Measurements from ENCODE around the gene OR2V2.
"Not testable (repeated sequence)": the region's sequence is repeated elsewhere in the genome, so short reads cannot be mapped to it uniquely, and the experiment has no call there.

Gene OR2V2

DNA sequence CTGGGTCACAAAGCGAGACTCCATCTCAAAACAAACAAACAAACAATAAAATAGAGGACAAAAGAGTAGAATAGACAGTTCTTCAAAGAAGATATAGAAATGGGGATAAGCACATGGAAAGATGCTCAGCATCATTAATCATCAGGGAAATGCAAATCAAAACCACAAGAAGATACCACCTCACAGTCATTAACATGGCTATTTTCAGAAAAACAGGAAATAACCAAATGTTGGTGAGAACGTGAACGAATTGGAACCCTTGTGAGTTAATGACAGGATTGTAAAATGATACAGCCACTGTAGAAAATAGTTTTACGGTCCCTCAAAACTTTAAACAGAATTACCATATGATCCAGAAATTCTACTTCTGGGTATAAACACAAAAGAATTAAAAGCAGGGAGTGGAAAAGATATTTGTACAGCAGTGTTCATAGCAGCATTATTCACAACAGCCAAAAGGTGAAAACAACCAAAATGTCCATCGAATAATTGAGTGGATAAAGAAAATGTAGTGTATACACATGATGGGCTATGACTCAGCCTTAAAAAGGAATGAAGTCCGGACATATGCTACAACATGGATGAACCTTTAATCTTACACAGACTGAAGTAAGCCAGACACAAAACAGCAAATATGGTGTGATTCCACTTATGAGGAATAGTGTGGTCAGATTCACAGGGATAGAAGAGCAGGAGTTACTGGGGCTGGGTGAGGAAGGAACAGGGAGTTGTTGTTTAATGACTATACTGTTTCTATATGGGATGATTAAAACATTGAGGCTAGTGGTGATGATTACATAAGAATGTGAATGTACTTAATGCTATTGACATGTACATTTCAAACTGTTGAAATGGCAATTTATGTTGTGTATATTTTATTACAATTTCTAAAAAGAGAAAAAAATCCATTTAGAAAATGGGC is 19.7 kb downstream of the OR2V2 start:
- Histone ChIP-seq H3K27me3 (ENCODE audit: control insufficient read depth, insufficient read depth, low read length) (peaks cover 32% of the 10 kb centered on the region), H3K9ac (ENCODE audit: low read depth, low read length) (no peak overlapping the region), H3K4me1 (ENCODE audit: control insufficient read depth, insufficient read depth, low read length) (peaks cover 3% of the 10 kb centered on the region), H3K4me2 (ENCODE audit: low read length) (no peak overlapping the region), H3K4me3 (ENCODE audit: low read length) (no peak overlapping the region), H3K36me3 (ENCODE audit: insufficient read depth, low read length) (no peaks in the 10 kb centered on the region), H3K9me3 (replicated peaks; ENCODE audit: low read length) (no peaks in the 10 kb centered on the region)

DNA sequence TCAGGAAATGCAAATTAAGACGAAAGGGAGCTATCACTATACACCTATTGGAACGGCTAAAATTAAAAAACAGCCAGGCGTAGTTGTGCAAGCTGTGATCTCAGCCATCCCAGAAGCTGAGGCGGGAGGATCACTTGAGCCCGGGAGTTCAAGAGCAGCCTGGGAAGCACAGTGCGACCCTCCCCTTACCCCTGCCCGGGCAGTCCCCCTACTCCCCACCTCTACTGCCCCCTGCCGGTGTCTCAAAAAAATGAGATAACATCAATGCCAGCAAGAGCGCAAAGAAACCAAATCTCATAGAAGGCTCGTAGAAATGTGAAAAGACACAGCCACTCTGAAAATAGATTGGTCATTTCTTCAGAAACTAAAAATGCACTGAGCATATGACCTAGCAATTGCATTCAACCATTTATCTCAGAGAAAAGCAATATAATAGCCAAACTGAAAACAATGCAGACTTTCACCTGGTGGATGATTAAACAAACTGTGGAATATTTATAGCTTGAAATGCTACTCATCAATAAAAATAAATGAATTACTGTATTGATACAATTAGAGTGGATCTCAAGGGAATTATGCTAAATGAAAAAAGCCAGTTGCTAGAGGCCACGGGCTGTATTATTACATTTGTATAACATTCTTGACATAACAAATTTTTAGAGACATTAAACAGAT is 20.6 kb downstream of the OR2V2 start:
- Histone ChIP-seq H3K9ac (ENCODE audit: low read depth, low read length) (no peak overlapping the region), H3K4me3 (ENCODE audit: low read length) (no peak overlapping the region), H3K27me3 (ENCODE audit: control insufficient read depth, insufficient read depth, low read length) (peaks cover 38% of the 10 kb centered on the region), H3K9me3 (replicated peaks; ENCODE audit: low read length) (no peaks in the 10 kb centered on the region), H3K4me2 (ENCODE audit: low read length) (no peak overlapping the region), H3K36me3 (ENCODE audit: insufficient read depth, low read length) (no peaks in the 10 kb centered on the region), H3K4me1 (ENCODE audit: control insufficient read depth, insufficient read depth, low read length) (peaks cover 3% of the 10 kb centered on the region)

DNA sequence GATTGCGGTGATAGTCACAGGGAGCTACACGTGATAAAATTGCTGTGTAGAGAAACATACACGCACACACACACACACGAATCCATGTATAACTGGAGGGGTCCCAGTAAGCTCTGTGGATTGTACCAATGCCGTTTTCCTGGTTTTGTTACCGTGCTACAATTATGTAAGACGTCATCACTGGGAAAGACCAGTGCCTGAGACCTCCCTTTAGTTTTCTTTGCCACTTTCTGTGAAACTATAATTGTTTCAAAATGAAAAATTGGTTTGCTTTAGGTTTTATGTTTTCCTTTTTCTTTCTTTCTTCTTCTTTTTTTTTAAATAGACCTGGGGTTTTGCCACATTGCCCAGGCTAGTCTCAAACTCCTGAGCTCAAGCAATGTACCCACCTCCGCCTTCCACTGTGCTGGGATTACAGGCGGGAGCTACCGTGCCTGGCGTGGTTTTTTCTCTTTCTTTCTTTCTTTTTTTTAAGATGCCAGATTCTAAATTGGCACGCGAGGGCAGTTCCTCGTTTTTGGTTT is 21.3 kb downstream of the OR2V2 start:
- no peak overlapping the region for H3K9ac ChIP-seq (ENCODE audit: low read depth, low read length)
- H3K9me3 ChIP-seq (replicated peaks; ENCODE audit: low read length) = no peaks in the 10 kb centered on the region
- peaks cover 43% of the 10 kb centered on the region for H3K27me3 ChIP-seq (ENCODE audit: control insufficient read depth, insufficient read depth, low read length)
- no peak overlapping the region for H3K4me2 ChIP-seq (ENCODE audit: low read length)
- no peak overlapping the region for H3K4me3 ChIP-seq (ENCODE audit: low read length)
- H3K36me3 ChIP-seq (ENCODE audit: insufficient read depth, low read length) = no peaks in the 10 kb centered on the region
- peaks cover 3% of the 10 kb centered on the region for H3K4me1 ChIP-seq (ENCODE audit: control insufficient read depth, insufficient read depth, low read length)

DNA sequence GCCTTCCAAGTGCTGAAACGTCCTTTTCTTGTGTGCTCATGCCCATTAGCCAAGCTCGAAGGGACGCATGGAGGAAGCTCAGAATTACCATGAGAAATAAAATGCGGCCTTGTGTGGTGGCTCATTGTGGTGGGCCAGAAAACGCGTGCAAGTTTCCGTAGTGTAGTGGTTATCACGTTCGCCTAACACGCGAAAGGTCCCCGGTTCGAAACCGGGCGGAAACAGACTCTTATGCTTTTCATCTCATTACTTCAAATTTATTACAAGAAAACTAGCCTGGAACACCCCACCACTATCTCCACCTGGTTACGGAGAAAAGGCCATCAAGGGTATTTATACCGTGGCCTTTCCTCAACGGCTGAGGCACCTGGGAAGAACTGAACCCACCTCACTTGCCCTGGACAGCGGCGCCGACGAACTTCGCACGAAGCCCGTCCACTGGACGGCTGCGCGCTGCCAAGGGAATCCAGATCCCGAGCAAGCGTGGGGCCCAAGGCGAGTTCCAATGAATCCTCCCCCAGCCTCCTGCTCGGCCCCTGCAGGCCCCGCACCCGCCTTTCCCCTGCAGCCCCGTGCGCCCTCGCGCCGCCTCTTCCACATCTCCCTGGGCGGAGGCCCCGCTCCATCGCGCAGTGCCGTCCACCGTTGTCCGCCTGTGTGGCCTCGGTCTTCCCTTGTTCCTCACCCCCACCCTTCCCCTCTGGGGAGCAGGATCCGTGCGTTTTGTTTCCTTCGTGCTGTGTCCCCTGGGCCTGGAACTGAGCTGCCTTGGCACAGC is 22.3 kb downstream of the OR2V2 start:
- H3K4me3 ChIP-seq (ENCODE audit: low read length); H3K9ac ChIP-seq (ENCODE audit: low read depth, low read length); H3K4me1 ChIP-seq (ENCODE audit: control insufficient read depth, insufficient read depth, low read length); H3K9me3 ChIP-seq (replicated peaks; ENCODE audit: low read length); H3K36me3 ChIP-seq (ENCODE audit: insufficient read depth, low read length): not testable (repeated sequence)
- peaks cover 47% of the 10 kb centered on the region for H3K27me3 ChIP-seq (ENCODE audit: control insufficient read depth, insufficient read depth, low read length)
- peak overlapping the region; percentile 67 for H3K4me2 ChIP-seq (ENCODE audit: low read length)

DNA sequence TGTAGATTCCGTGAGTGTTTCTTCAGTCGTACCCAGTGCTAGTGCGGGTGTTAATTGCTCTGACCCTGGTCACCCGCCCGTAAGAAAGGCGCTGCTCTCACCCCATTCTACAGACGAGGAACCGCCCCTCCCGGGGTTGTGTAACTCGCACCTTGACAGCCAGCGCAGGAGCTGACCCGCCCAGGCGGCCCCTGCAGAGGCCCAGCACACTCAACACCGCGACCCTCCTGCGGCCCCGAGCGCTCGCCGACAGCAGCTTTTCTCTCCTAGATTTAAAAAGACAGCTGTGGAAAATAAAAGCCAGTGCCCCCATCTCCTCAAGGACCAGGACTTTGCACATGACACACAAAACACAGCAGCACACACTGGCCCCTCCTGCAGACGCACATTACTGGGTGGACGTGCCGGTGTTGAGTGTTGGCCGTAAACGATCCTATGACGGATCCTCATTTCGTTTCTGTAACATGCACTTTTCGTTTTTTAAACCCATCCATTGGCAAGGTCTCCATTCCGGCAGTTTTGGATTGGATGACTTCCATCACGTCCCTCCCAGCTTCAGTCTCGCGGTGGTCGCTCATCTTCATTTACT is 22.9 kb downstream of the OR2V2 start:
- Histone ChIP-seq H3K36me3 (ENCODE audit: insufficient read depth, low read length) (no peaks in the 10 kb centered on the region), H3K4me1 (ENCODE audit: control insufficient read depth, insufficient read depth, low read length) (peaks cover 3% of the 10 kb centered on the region), H3K9me3 (replicated peaks; ENCODE audit: low read length) (no peaks in the 10 kb centered on the region), H3K27me3 (ENCODE audit: control insufficient read depth, insufficient read depth, low read length) (peaks cover 47% of the 10 kb centered on the region), H3K4me3 (ENCODE audit: low read length) (no peak overlapping the region), H3K9ac (ENCODE audit: low read depth, low read length) (no peak overlapping the region), H3K4me2 (ENCODE audit: low read length) (peak overlapping the region; percentile 67)

DNA sequence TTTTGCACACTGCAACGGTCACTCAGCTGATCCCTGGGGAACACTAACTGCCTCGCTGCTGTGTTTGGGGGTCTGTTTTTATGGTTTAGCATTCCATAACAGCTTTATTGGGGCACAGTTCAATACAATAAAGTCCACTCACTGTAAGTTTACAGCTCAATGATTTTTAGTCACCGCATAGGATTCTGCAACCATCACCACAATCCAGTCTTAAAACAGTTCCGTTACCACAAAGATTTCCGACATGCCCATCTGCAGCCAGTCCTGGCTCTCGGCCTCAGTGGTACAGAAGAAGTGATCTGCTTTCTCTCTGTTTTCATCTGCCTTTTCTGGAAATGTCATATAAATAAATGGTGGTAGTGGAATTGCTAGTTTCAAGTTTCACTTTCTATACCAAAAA is 23.6 kb downstream of the OR2V2 start:
- no peak overlapping the region for H3K4me2 ChIP-seq (ENCODE audit: low read length)
- no peaks in the 10 kb centered on the region for H3K9me3 ChIP-seq (replicated peaks; ENCODE audit: low read length)
- H3K36me3 ChIP-seq (ENCODE audit: insufficient read depth, low read length) = no peaks in the 10 kb centered on the region
- H3K9ac ChIP-seq (ENCODE audit: low read depth, low read length) = no peak overlapping the region
- peaks cover 47% of the 10 kb centered on the region for H3K27me3 ChIP-seq (ENCODE audit: control insufficient read depth, insufficient read depth, low read length)
- peaks cover 3% of the 10 kb centered on the region for H3K4me1 ChIP-seq (ENCODE audit: control insufficient read depth, insufficient read depth, low read length)
- no peak overlapping the region for H3K4me3 ChIP-seq (ENCODE audit: low read length)

DNA sequence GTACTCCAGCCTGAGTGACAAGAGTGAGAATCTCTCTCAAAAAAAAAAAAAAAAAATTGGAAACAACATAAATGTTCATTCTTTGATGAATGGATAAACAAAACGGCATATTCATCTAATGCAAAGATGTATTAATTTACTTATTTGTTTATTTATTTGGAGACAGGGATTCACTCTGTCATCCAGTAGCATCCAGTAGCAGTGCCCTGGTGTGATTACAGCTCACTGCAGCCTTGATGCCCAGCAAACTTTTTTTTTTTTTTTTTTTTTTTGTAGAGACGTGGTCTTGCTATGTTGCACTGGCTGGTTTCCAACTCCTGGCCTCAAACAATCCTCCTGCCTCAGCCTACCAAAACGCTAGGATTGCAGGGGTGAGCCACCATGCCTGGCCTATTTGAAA is 24.4 kb downstream of the OR2V2 start:
- Histone ChIP-seq H3K36me3 (ENCODE audit: insufficient read depth, low read length) (no peaks in the 10 kb centered on the region), H3K4me3 (ENCODE audit: low read length) (no peak overlapping the region), H3K4me2 (ENCODE audit: low read length) (no peak overlapping the region), H3K27me3 (ENCODE audit: control insufficient read depth, insufficient read depth, low read length) (peaks cover 47% of the 10 kb centered on the region), H3K4me1 (ENCODE audit: control insufficient read depth, insufficient read depth, low read length) (peaks cover 3% of the 10 kb centered on the region), H3K9me3 (replicated peaks; ENCODE audit: low read length) (no peaks in the 10 kb centered on the region), H3K9ac (ENCODE audit: low read depth, low read length) (no peak overlapping the region)

DNA sequence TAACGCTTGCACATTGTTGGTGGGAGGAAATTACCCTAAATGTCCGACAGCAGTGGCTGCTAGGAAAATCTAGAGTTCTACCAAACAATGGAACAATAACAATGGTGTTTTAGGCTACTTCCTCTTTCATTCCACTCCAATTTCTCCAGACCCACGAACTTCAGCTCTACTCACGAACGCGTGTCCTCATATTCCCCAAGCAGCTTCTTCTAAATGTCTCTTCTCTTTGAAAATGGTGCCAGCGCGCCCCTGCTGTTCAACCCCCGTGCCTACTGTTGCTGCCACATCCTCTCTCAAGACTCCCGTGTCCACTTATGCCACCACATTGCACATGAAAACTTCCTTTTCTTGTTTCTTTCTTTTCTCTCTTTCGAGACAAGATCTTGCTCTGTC is 25.6 kb downstream of the OR2V2 start:
- no peaks in the 10 kb centered on the region for H3K9me3 ChIP-seq (replicated peaks; ENCODE audit: low read length)
- H3K36me3 ChIP-seq (ENCODE audit: insufficient read depth, low read length) = no peaks in the 10 kb centered on the region
- peaks cover 3% of the 10 kb centered on the region for H3K4me1 ChIP-seq (ENCODE audit: control insufficient read depth, insufficient read depth, low read length)
- peak overlapping the region; percentile 62 for H3K4me2 ChIP-seq (ENCODE audit: low read length)
- H3K9ac ChIP-seq (ENCODE audit: low read depth, low read length) = no peak overlapping the region
- H3K4me3 ChIP-seq (ENCODE audit: low read length) = peak overlapping the region; percentile 29
- H3K27me3 ChIP-seq (ENCODE audit: control insufficient read depth, insufficient read depth, low read length) = peaks cover 44% of the 10 kb centered on the region

DNA sequence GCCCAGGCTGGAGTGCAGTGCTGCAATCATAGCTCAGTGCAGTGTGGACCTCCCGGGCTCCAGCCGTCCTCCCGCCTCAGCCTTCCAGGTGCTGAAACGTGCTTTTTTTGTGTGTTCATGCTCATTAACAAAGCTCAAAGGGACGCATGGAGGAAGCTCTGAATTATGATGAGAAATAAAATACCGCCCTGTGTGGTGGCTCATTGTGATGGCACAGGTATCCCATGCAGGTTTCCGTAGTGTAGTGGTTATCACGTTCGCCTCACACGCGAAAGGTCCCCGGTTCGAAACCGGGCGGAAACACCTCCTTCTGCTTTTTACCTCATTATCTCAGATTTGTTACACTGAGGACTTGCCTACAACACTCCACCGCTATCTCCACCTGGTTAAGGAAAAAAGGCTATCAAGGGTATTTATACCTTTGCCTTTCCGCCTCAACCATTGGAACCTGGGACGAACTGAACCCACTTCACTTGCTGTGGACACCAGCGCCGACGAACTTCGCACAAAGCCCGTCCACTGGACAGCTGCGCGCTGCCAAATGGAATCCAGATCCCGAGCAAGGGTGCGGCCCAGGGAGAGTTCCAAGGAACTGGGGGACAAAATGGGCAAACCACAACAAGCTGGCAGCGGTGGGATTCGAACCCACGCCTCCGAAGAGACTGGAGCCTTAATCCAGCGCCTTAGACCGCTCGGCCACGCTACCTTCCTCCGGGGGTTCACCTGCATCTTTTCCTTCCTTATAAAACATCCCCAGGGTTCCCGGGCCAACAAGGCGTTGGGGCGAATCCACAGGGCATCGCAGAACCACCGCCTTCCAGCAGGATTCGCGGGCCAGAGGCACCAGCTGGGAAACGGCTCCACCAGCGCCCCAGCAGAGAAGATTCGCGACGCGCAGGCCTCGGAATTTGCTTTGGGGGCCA is 26.3 kb downstream of the OR2V2 start:
- Histone ChIP-seq H3K27me3 (ENCODE audit: control insufficient read depth, insufficient read depth, low read length) (peaks cover 37% of the 10 kb centered on the region), H3K4me3 (ENCODE audit: low read length) (peak overlapping the region; percentile 29), H3K9ac (ENCODE audit: low read depth, low read length) (no peak overlapping the region), H3K4me2 (ENCODE audit: low read length) (peak overlapping the region; percentile 62), H3K9me3 (replicated peaks; ENCODE audit: low read length) (no peaks in the 10 kb centered on the region), H3K4me1 (ENCODE audit: control insufficient read depth, insufficient read depth, low read length) (peaks cover 3% of the 10 kb centered on the region), H3K36me3 (ENCODE audit: insufficient read depth, low read length) (no peaks in the 10 kb centered on the region)

DNA sequence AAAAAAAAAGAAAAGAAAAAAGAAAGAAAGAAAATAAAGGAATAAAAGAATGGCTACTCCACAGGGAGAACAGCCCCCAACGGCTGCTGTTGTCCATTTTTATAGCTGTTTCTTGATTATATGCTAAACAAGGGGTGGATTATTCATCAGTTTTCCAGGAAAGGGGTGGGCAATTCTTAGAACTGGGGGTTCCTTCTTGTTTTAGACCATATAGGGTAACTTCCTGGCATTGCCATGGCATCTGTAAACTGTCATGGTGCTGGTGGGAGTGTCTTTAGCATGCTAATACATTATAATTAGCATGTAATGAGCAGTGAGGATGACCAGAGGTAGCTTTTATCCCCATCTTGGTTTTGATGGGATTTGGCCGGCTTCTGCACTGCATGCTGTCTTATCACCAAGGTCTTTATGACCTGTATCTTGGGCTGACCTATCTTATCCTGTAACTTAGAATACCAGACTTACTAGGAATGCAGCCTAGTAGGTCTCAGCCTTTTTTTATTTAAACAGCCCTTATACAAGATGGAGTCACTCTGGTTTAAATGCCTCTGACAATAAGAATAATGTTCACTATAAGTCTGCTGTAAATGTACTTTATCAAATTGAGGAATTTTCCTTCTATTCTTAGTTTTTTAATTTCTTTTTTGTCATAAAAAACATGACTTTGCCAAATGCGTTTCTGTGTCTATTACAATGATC is 29.0 kb downstream of the OR2V2 start:
- H3K27me3 ChIP-seq (ENCODE audit: control insufficient read depth, insufficient read depth, low read length) = peaks cover 26% of the 10 kb centered on the region
- H3K9ac ChIP-seq (ENCODE audit: low read depth, low read length) = no peak overlapping the region
- H3K36me3 ChIP-seq (ENCODE audit: insufficient read depth, low read length) = no peaks in the 10 kb centered on the region
- H3K4me3 ChIP-seq (ENCODE audit: low read length) = no peak overlapping the region
- no peaks in the 10 kb centered on the region for H3K4me1 ChIP-seq (ENCODE audit: control insufficient read depth, insufficient read depth, low read length)
- no peak overlapping the region for H3K4me2 ChIP-seq (ENCODE audit: low read length)
- H3K9me3 ChIP-seq (replicated peaks; ENCODE audit: low read length) = no peaks in the 10 kb centered on the region

Measured in skeletal muscle satellite cell (primary cell).